ENCODE measurements around the gene RRH.
"Not testable (repeated sequence)": the region's sequence is repeated elsewhere in the genome, so short reads cannot be mapped to it uniquely, and the experiment has no call there.

Gene RRH

GRCh38 chr4:109827672-109828071 is at the start of gene RRH:
RRH (plus strand) TSS chr4:109827972; CDS start chr4:109828028, 56 bp downstream.
- Histone ChIP-seq H3K4me3 (no peak within 1 kb of the TSS), H3K27ac (no peak within 1 kb of the TSS)

GRCh38 chr4:109782092-109782491 is 45.7 kb upstream of the RRH start:
- H3K27ac ChIP-seq, H3K4me3 ChIP-seq: not testable (repeated sequence)

- Histone ChIP-seq H3K4me3 (no peak overlapping the region), H3K27ac (no peak overlapping the region)
Observed at GRCh38 chr4:109786846-109787245, 40.9 kb upstream of the RRH start.

- H3K4me3 ChIP-seq = no peak overlapping the region
- H3K27ac ChIP-seq = no peak overlapping the region
Observed at GRCh38 chr4:109787807-109788206, 40.0 kb upstream of the RRH start.

GRCh38 chr4:109795059-109795458 is 32.7 kb upstream of the RRH start:
- H3K4me3 ChIP-seq = no peak overlapping the region
- no peak overlapping the region for H3K27ac ChIP-seq

- no peak overlapping the region for H3K4me3 ChIP-seq
Observed at GRCh38 chr4:109798866-109799265, 28.9 kb upstream of the RRH start.

GRCh38 chr4:109801099-109801789 is 26.5 kb upstream of the RRH start:
- no peak overlapping the region for H3K27ac ChIP-seq
- no peak overlapping the region for H3K4me3 ChIP-seq

More at GRCh38 chr4:109798866-109799265, 28.9 kb upstream of the RRH start:
- H3K27ac ChIP-seq = no peak overlapping the region

GRCh38 chr4:109801895-109802319 is 25.9 kb upstream of the RRH start, which contains the start of gene CFI:
CFI (minus strand) TSS chr4:109801999; CDS start chr4:109801971, 28 bp downstream.
- Histone ChIP-seq H3K27ac (peak within 1 kb of the TSS in 1 of 21 experiments; percentile 33), H3K4me3 (no peak within 1 kb of the TSS)

GRCh38 chr4:109803924-109804571 is 23.7 kb upstream of the RRH start:
- H3K27ac ChIP-seq = no peak overlapping the region
- H3K4me3 ChIP-seq = no peak overlapping the region

GRCh38 chr4:109809655-109810054 is 18.1 kb upstream of the RRH start:
- no peak overlapping the region for H3K27ac ChIP-seq
- no peak overlapping the region for H3K4me3 ChIP-seq

GRCh38 chr4:109810552-109811387 is 17.0 kb upstream of the RRH start:
- no peak overlapping the region for H3K27ac ChIP-seq

GRCh38 chr4:109811707-109812106 is 16.1 kb upstream of the RRH start:
- H3K27ac ChIP-seq = no peak overlapping the region
- H3K4me3 ChIP-seq = no peak overlapping the region

More at GRCh38 chr4:109810552-109811387, 17.0 kb upstream of the RRH start:
- H3K4me3 ChIP-seq = no peak overlapping the region

- H3K27ac ChIP-seq = peak within 1 kb of the TSS; percentile 23 to 95 (median 88)
Observed at GRCh38 chr4:109815151-109816081, 12.4 kb upstream of the RRH start, which contains the start of gene GAR1. GAR1 (plus strand) TSS chr4:109815762; CDS start chr4:109816165, 403 bp downstream.

GRCh38 chr4:109816082-109816442 is 11.7 kb upstream of the RRH start:
- Histone ChIP-seq H3K4me3 (peak overlapping the region; percentile 70 to 98 (median 85)), H3K27ac (peak overlapping the region; percentile 23 to 95 (median 88))

More at GRCh38 chr4:109815151-109816081, 12.4 kb upstream of the RRH start, which contains the start of gene GAR1:
- peak within 1 kb of the TSS; percentile 70 to 98 (median 85) for H3K4me3 ChIP-seq

GRCh38 chr4:109816894-109817293 is 10.9 kb upstream of the RRH start:
- Histone ChIP-seq H3K4me3 (peak overlapping the region in 1 of 7 experiments; percentile 98), H3K27ac (peak overlapping the region in 1 of 21 experiments; percentile 88)

GRCh38 chr4:109818268-109818667 is 9.5 kb upstream of the RRH start:
- Histone ChIP-seq H3K4me3 (no peak overlapping the region), H3K27ac (no peak overlapping the region)

- peak overlapping the region in 1 of 21 experiments; percentile 17 for H3K27ac ChIP-seq
- no peak overlapping the region for H3K4me3 ChIP-seq
Observed at GRCh38 chr4:109820563-109820962, 7.2 kb upstream of the RRH start.

- no peak overlapping the region for H3K27ac ChIP-seq
- no peak overlapping the region for H3K4me3 ChIP-seq
Observed at GRCh38 chr4:109821185-109821584, 6.6 kb upstream of the RRH start.

- Histone ChIP-seq H3K4me3 (no peak overlapping the region), H3K27ac (no peak overlapping the region)
Observed at GRCh38 chr4:109826719-109827118, 1.1 kb upstream of the RRH start.

Data from skin epidermis (tissue), 12 donors.